Neural cell (in vitro differentiated cells): ENCODE measurements around the gene GRK1. TPM values are rescaled to one million over a fixed set of nuclear protein-coding genes. Genes with fewer than 3 reads are reported as not detected.

ENCODE experiments used
- H2AFZ ChIP-seq: fragments of 200-600, 300-800 bp; sonication (generic), shearing (Covaris generic); 2 replicates; pipeline ENCODE4 v1.6.0; 2014; ENCODE audit warnings: low read depth, mild to moderate bottlenecking, antibody characterized with exemption, low read length, moderate library complexity
- H3F3A ChIP-seq: fragments of 200-600 bp; shearing (Covaris generic); 2 replicates; pipeline ENCODE4 v1.6.1; 2016; ENCODE audit warnings: mild to moderate bottlenecking, moderate library complexity, mixed read lengths, antibody characterized with exemption, low read length; ENCODE audit not compliant: insufficient read depth, poor library complexity, severe bottlenecking
- H3K27ac ChIP-seq: fragments of 200-600, 300-800 bp; sonication (generic), shearing (Covaris generic); 2 replicates; pipeline ENCODE4 v1.5.1; 2014; ENCODE audit warnings: mild to moderate bottlenecking, low read length, moderate library complexity
- H3K27me3 ChIP-seq: fragments of 300-800, 200-600 bp; sonication (generic), shearing (Covaris generic); 2 replicates; pipeline ENCODE4 v1.6.0; 2014; ENCODE audit warnings: mild to moderate bottlenecking, low read depth, low read length, moderate library complexity; ENCODE audit not compliant: insufficient read depth
- H3K36me3 ChIP-seq: fragments of 300-800, 200-600 bp; sonication (generic), shearing (Covaris generic); 2 replicates; pipeline ENCODE4 v1.5.1; 2014; ENCODE audit warnings: mild to moderate bottlenecking, antibody characterized with exemption, low read length, moderate library complexity; ENCODE audit not compliant: insufficient read depth
- H3K4me2 ChIP-seq: fragments of 300-800, 200-600 bp; sonication (generic), shearing (Covaris generic); 2 replicates; pipeline ENCODE4 v1.6.0; 2014; ENCODE audit warnings: mild to moderate bottlenecking, low read length
- H3K4me3 ChIP-seq: fragments of 300-800, 200-600 bp; sonication (generic), shearing (Covaris generic); 2 replicates; pipeline ENCODE4 v1.5.1; 2014; ENCODE audit warnings: mild to moderate bottlenecking, low read length, moderate library complexity
- H3K79me2 ChIP-seq: fragments of 200-600 bp; shearing (Covaris generic); replicated peaks from 2 replicates; pipeline ENCODE4 v1.6.0; 2014; ENCODE audit warnings: mild to moderate bottlenecking, low read length, moderate library complexity; ENCODE audit not compliant: insufficient read depth
- H3K9ac ChIP-seq: fragments of 300-800, 200-600 bp; sonication (generic), shearing (Covaris generic); 2 replicates; pipeline ENCODE4 v1.6.1; 2016; ENCODE audit warnings: mild to moderate bottlenecking, low read length, mixed read lengths
- H3K9me2 ChIP-seq: fragments of 200-600 bp; shearing (Covaris generic); 2 replicates; pipeline ENCODE4 v1.6.1; 2016; ENCODE audit warnings: mild to moderate bottlenecking, low read length, mixed read lengths; ENCODE audit not compliant: insufficient read depth
- H3K9me3 ChIP-seq: fragments of 200-600, 300-800 bp; sonication (generic), shearing (Covaris generic); 2 replicates; pipeline ENCODE4 v1.6.1; 2016; ENCODE audit warnings: mild to moderate bottlenecking, mixed run types, low read length, moderate library complexity, mixed read lengths
- H4K20me1 ChIP-seq: fragments of 200-600 bp; shearing (Covaris generic); 2 replicates; pipeline ENCODE4 v1.6.1; 2016; ENCODE audit warnings: mild to moderate bottlenecking, mixed run types; ENCODE audit not compliant: insufficient read depth
- CTCF ChIP-seq: fragments of 450-650 bp; IDR thresholded peaks from 2 replicates; pipeline ENCODE4 v1.5.1; 2014; ENCODE audit warnings: antibody characterized with exemption, mild to moderate bottlenecking, moderate library complexity; ENCODE audit not compliant: poor library complexity, severe bottlenecking
- EP300 ChIP-seq: fragments of 450-650 bp; conservative IDR thresholded peaks from 2 replicates; pipeline ENCODE4 v1.6.1; 2014; ENCODE audit warnings: antibody characterized with exemption, mild to moderate bottlenecking, moderate library complexity; ENCODE audit not compliant: poor library complexity, severe bottlenecking
- EZH2 ChIP-seq: fragments of 200-600, 300-800 bp; shearing (Covaris generic), sonication (generic); IDR thresholded peaks from 2 replicates; pipeline ENCODE4 v1.6.1; 2014; ENCODE audit warnings: antibody characterized with exemption, low read length, borderline replicate concordance, mild to moderate bottlenecking; ENCODE audit not compliant: insufficient read depth, poor library complexity, severe bottlenecking
- MXI1 ChIP-seq: fragments of 450-650 bp; conservative IDR thresholded peaks from 2 replicates; pipeline ENCODE4 v1.6.1; 2014; ENCODE audit warnings: antibody characterized with exemption, mild to moderate bottlenecking; ENCODE audit not compliant: poor library complexity, severe bottlenecking
- POLR2AphosphoS5 ChIP-seq: IDR thresholded peaks from 2 replicates; pipeline ENCODE4 v1.6.1; 2012
- RAD21 ChIP-seq: fragments of 450-650 bp; conservative IDR thresholded peaks from 2 replicates; pipeline ENCODE4 v1.6.1; 2014; ENCODE audit warnings: antibody characterized with exemption, mild to moderate bottlenecking, moderate library complexity
- SMC3 ChIP-seq: fragments of 450-650 bp; conservative IDR thresholded peaks from 2 replicates; pipeline ENCODE4 v1.6.1; 2014; ENCODE audit warnings: antibody characterized with exemption, mild to moderate bottlenecking, moderate library complexity; ENCODE audit not compliant: poor library complexity
- TAF1 ChIP-seq: IDR thresholded peaks from 2 replicates; pipeline ENCODE4 v1.6.1; 2012; ENCODE audit warnings: low read depth
- polyA plus RNA-seq: library from polyadenylated mRNA; depleted of rRNA; stranded (reverse); fragments of >200 nt; gene quantifications from 2 replicates; pipeline ENCODE4 v1.2.3, GENCODE V29; 2014
- TF ChIP-seq, protein P1 (sequence below): IDR thresholded peaks from 2 replicates; pipeline ENCODE4 v1.6.1; 2012; ENCODE audit warnings: borderline replicate concordance

GRK1 gene
- polyA plus RNA-seq, 1 donor from 2014 or later = 0.06 TPM

DNA sequence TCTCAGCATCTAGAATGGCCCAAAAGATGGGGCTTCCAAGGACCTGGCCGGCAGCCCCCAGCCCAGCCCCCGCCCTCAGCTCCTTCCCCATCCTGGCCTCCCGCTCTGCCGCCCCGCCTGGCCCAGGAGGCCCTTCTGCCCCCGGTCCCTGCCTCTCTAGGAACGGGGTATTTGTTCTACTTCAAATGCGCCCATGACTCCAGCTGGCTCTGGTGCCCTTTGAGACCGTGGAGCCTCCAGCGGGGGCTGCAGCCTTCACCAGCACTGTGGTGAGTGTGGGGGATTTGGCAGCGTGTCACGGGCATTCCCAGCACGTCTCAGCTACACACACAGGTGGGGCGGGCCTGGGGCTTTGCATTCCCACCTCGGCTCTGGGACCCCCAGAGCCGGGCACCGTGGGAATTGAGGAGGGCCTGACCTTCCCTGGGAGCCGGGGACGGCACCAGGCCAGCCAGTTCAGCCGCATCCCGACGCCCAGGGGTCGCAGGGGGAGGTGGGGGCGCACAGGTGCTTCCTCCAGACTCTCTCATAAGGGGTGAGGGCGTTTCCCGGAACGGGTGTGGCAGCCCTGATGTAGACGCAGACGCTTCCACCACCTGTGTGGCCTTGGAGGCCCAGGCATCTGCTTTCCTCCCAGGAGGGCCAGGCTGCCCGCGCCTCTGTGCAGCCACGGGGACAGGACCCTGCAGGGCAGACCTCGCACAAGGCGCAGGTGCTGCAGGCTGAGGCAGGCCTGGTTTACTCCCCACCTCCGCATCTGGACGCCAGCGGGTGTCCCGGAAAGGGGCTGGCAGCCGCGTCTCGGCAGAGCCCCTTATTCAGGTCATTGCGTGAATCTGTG, 10.0 kb upstream of the GRK1 start:
- TF ChIP-seq POLR2AphosphoS5 (no peak), EP300 (no peak), RAD21 (no peak), TAF1 (no peak), EZH2 (no peak), SMC3 (no peak), CTCF (no peak), MXI1 (no peak)
- TF ChIP-seq, protein P1, sequence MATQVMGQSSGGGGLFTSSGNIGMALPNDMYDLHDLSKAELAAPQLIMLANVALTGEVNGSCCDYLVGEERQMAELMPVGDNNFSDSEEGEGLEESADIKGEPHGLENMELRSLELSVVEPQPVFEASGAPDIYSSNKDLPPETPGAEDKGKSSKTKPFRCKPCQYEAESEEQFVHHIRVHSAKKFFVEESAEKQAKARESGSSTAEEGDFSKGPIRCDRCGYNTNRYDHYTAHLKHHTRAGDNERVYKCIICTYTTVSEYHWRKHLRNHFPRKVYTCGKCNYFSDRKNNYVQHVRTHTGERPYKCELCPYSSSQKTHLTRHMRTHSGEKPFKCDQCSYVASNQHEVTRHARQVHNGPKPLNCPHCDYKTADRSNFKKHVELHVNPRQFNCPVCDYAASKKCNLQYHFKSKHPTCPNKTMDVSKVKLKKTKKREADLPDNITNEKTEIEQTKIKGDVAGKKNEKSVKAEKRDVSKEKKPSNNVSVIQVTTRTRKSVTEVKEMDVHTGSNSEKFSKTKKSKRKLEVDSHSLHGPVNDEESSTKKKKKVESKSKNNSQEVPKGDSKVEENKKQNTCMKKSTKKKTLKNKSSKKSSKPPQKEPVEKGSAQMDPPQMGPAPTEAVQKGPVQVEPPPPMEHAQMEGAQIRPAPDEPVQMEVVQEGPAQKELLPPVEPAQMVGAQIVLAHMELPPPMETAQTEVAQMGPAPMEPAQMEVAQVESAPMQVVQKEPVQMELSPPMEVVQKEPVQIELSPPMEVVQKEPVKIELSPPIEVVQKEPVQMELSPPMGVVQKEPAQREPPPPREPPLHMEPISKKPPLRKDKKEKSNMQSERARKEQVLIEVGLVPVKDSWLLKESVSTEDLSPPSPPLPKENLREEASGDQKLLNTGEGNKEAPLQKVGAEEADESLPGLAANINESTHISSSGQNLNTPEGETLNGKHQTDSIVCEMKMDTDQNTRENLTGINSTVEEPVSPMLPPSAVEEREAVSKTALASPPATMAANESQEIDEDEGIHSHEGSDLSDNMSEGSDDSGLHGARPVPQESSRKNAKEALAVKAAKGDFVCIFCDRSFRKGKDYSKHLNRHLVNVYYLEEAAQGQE = no peak
- Histone ChIP-seq H4K20me1 (no peaks in the 10 kb centered on the region), H3K27me3 (no peaks in the 10 kb centered on the region), H3K27ac (no peak overlapping the region), H2AFZ (no peak overlapping the region), H3K4me3 (no peak overlapping the region), H3K9me3 (no peaks in the 10 kb centered on the region), H3K79me2 (no peaks in the 10 kb centered on the region), H3K36me3 (no peaks in the 10 kb centered on the region), H3K9ac (no peak overlapping the region), H3F3A (no peaks in the 10 kb centered on the region), H3K9me2 (no peaks in the 10 kb centered on the region), H3K4me2 (no peak overlapping the region)

DNA sequence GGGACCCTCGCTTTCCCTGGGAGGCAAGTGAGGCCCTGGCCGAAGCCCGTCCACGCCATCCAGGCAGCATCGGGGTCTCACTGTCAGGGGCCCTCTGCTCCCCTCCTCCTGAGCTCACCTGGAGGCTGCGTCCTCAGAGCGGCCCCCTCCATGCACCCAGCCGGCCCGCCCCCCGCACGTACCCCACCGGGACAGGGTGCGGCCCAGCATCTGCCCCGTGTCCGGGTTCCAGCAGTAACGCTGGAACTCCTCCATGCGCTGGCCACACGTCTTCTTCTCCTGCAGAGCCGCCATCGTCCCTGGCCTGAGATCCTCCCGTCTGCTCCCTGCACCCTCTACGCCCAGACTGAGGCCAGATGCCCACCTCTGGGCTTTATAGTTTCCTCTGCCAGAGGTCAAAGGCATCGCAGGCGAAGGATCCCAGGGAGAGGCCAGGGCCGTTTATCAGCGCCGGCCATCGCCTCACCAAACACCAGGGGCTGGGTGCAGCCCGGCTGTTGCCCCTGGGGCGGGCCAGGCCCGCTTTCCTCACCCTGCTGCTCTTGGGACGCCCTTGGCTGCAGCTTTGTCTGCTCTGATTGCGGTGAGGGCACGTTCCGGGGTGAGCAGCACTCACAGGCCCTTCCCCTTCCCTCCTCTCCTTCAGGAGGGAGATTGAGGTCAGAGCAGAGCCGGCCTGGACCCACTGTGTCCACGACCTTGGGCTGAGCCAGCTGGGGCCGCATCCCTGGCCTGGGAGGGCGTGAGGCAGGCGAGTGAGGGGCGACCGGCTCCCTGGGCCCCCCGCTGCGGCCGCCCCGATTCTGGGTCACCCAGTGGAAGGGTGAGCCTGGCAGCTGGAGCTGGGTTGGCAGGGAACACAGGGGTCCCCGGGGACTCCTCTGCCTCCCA, 8.9 kb upstream of the GRK1 start, which contains the start of gene ATP4B:
ATP4B (minus strand) TSS at position 348 of the 891 bp plus-strand sequence; CDS start at position 294, 54 bp downstream.
- no peaks in the 10 kb centered on the region for H3K79me2 ChIP-seq
- no peaks in the 10 kb centered on the region for H3K36me3 ChIP-seq
- no peak within 1 kb of the TSS for H2AFZ ChIP-seq
- no peaks in the 10 kb centered on the region for H3K9me3 ChIP-seq
- no peaks in the 10 kb centered on the region for H3F3A ChIP-seq
- no peak within 1 kb of the TSS for H3K9ac ChIP-seq
- no peak within 1 kb of the TSS for H3K4me2 ChIP-seq
- H3K27me3 ChIP-seq = no peaks in the 10 kb centered on the region
- TF ChIP-seq EZH2 (no peak), SMC3 (no peak), MXI1 (no peak), POLR2AphosphoS5 (no peak), RAD21 (no peak), CTCF (no peak), EP300 (no peak), TAF1 (no peak)
- TF ChIP-seq, protein P1 = no peak
- H3K4me3 ChIP-seq = no peak within 1 kb of the TSS
- H3K9me2 ChIP-seq = no peaks in the 10 kb centered on the region
- no peaks in the 10 kb centered on the region for H4K20me1 ChIP-seq
- H3K27ac ChIP-seq = no peak within 1 kb of the TSS
